HG02970 (cell line): Measurements from ENCODE around the gene VAV2.
"Not testable (repeated sequence)": the region's sequence is repeated elsewhere in the genome, so short reads cannot be mapped to it uniquely, and the experiment has no call there.

Experiments used
- ATAC-seq: cut with Tn5 transposase; IDR thresholded peaks from one replicate; pipeline ENCODE4 v1.9.1; 2021; ENCODE audit warnings: mild to moderate bottlenecking, moderate library complexity, moderate number of reproducible peaks; ENCODE audit not compliant: unreplicated experiment, low FRiP score

VAV2 gene

GRCh38 chr9:133997584-133997983, 5.5 kb upstream of the VAV2 start:
- ATAC-seq, result no peak

- ATAC-seq, result no peak
Observed at GRCh38 chr9:133996531-133997520, 4.7 kb upstream of the VAV2 start.

GRCh38 chr9:133995012-133995896, 3.1 kb upstream of the VAV2 start:
- ATAC-seq, result no peak

- no peak for ATAC-seq
Observed at GRCh38 chr9:133994353-133995011, 2.4 kb upstream of the VAV2 start.

GRCh38 chr9:133993635-133994253, 1.6 kb upstream of the VAV2 start:
- no peak for ATAC-seq

- ATAC-seq, result peak; percentile 49
Observed at GRCh38 chr9:133992780-133993634, 883 bp upstream of the VAV2 start.

DNA sequence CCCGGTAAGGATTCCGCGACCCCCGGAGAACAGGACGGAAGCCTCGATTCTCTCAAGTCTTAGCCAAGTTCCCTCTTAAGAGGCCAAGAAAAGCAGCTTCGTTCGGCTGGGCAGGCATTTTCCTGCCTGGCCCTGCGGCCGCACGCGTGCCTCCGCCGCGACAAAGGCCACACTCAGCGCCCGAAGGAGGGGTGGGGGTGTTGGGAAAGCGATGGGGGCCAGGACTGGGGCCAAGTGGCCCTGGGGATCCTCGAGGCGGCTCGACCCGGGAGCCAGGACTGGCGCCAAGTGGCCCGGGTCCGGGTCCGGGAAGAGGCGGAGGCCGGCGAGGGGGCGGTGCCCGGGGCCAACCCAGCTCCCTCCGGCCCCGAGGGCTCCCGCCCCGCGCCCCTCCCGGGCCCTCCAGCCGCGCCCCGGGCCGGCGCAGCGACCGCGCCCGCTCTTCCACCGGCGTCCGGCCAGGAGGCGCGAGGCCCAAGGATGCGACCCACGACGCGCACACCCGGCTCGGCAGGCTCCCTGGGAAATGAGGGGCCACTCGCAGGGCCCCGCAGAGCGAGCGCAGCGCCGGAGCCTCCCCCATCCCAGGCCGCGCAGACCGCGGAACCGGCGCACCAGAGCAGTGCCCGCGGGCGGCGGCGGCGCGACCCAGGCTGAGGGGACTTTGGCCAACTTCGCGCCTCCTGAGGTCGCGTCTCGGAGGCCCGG, 756 bp downstream of the VAV2 start:
- peak; percentile 9 for ATAC-seq

DNA sequence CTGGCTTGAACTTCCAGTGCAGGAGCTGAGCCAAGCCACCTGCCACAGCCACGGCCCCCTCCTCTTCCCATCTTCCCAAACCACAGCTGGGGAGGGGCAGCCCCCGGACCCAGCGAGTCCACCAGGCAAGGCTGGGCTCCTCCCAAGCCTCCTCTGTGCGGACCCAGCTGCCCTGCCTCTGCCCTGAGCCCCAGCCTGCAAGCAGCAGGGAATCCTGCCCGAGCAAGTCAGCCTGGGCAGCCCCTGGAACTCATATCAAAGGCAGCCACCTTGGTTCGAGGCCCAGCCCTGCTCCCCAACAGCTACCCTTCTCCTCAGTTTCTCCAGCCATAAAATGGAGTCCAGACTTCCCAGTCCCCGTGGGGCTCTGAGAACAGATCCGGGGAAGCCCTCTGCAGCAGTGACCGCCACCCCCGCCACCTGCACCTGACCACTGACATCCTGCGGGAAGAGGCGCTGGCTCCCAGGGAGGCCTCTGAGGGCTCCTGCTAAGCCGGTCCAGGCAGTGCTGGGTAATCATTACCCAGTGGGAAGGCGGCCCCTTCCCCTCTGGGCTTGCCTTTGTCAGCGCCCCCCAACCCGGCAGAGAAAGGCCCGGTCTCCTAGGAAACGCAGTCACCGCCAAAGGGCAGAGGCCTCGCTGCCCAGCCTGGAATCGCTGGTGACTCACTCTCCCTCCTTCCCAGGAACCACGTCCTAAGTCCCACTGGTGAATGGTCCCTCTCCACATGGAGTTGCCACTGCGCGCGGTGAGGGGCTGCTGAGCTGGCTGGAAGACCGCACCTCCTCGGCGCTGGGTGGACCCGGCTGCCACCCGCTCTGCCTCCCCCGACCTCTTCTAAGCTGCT, 1.5 kb downstream of the VAV2 start:
- ATAC-seq, result no peak

GRCh38 chr9:133989625-133990365, 2.3 kb downstream of the VAV2 start:
- no peak for ATAC-seq

DNA sequence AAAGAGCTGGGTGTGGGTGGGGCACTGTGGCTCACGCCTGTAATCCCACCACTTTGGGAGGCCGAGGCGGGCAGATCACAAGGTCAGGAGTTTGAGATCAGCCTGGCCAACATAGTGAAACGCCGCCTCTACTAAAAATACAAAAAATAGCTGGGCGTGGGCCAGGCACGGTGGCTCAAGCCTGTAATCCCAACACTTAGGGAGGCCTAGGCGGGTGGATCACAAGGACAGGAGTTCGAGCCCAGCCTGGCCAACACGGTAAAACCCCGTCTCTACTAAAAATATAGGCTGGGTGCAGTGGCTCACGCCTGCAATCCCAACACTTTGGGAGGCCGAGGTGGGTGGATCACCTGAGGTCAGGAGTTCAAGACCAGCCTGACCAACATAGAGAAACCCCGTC, 3.4 kb downstream of the VAV2 start:
- ATAC-seq, result not testable (repeated sequence)

DNA sequence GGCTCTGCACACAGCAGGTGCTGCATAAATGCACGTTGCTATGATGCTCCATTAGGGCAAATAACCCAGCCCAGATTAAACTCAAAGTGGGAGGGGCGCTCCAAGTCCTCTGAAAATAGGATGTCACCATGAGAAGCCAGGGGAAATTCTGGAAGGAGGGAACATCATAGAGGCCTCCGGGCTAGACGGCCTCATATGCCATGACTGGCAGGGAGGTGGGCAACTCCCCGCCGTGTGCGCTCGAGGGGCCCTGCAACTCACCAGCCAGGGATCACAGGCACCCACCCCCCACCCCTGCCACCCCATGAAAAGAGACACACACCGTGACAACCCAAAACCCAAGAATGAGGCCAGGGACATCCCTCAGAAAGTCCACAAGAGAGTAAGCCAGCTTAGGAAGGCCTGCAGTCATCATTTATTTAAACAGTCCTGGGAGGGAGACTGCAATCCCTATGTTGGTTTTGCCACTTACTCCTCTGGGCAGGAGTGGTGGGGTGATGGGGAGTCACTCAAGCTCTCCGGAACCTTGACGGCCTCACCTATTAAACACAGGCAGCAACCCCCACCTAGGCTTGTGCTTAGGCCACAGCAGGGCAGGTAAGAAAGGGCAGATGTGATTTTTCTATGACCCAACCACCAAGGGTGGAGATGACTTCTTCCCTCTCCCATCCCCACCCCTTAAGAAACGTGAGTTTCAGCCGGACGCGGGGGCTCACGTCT, 4.0 kb downstream of the VAV2 start:
- no peak for ATAC-seq

DNA sequence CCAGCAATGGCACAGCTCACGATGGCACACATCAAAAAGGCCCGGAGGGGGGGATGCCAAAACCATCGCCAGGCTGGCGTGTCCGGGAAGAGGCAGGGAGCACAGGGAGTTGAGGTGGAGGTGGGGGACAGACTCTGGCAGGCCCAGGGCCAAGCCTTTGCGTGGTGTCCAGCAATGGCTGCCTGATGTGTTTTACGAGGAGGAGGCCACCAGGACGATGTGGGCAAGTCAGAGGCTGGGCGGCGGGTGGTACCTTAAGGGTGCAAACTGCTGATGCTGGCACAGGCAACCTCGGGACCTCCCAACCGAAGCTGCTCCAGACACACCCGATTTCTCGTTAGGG, 4.7 kb downstream of the VAV2 start:
- no peak for ATAC-seq

DNA sequence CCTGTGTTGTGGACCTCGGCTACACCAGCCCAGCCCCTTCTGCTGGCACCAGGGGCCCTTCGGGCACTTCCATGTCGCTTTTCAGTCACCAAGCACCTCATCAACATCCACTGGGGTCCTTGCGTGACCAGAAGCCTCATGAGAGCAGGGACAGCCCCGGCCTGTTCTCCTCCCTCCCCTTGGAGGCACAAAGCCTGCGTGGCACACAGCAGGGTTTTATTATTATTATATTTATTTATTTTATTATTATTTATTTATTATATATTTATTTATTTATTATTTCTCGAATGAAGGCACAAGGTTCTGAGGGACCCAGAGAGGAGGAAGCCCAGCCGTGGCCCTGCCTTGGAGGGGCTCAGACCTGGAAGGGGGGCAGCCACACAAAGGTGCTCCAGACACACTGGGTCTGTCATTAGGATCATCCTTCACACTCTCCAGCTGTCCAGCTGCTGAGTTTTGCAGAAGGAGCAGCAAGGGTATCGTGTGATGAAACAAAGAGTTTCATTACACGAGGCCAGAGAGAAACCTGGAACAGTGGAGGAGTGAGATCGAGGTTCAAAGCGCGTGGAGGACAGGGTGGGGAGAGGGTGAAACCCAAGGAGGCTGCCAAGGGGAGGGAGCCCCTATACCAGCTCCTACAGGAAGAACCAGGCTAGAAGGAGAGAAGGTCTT, 5.2 kb downstream of the VAV2 start:
- ATAC-seq, result no peak

DNA sequence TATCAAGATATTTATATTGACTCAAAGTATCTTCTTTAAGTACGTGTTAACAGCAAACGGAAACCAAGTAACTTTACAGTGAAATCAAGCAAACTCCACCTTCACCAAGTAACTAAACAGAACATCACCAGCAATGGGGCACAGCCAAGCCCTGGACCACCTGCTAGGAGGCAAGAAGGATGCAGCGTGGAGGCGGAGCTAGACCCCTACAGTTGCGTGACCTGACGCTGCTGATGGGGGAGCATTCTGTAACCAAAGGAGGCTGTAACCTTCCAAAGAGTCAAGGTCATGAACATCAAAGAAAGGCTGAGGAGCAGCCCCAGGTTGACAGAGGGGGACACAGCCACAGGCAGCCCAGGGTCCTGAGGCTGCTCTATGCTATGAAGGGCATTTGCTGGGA, 6.1 kb downstream of the VAV2 start:
- ATAC-seq, result no peak

GRCh38 chr9:133982971-133983720, 9.0 kb downstream of the VAV2 start:
- ATAC-seq, result no peak
